HK-2 (cell line): ENCODE measurements around the gene TACC2.

Source experiments
- DNase-seq: peaks from one replicate; pipeline ENCODE4 v3.0.0-alpha.2; 2018; ENCODE audit not compliant: unreplicated experiment

The TACC2 gene

GRCh38 chr10:122296363-122297120 lies 307.6 kb downstream of the TACC2 start:
- DNase-seq = no peak

GRCh38 chr10:122297583-122297982 lies 308.6 kb downstream of the TACC2 start:
- DNase-seq = no peak

GRCh38 chr10:122298206-122298597 lies 309.2 kb downstream of the TACC2 start:
- DNase-seq = no peak

- peak; percentile 71 for DNase-seq
Measured at GRCh38 chr10:122298598-122299301, 309.8 kb downstream of the TACC2 start.

- no peak for DNase-seq
Measured at GRCh38 chr10:122299423-122300075, 310.6 kb downstream of the TACC2 start.

- peak; percentile 88 for DNase-seq
Measured at GRCh38 chr10:122301055-122301810, 312.3 kb downstream of the TACC2 start.

GRCh38 chr10:122301811-122302115 lies 312.8 kb downstream of the TACC2 start:
- DNase-seq = no peak

- DNase-seq = no peak
Measured at GRCh38 chr10:122302315-122302714, 313.4 kb downstream of the TACC2 start.

GRCh38 chr10:122303271-122304053 lies 314.5 kb downstream of the TACC2 start:
- no peak for DNase-seq
